Measurements from ENCODE around the gene PTGIS. TPM values are rescaled to one million over a fixed set of nuclear protein-coding genes. Genes with fewer than 3 reads are reported as not detected.
A peak's percentile ranks its signal among the peaks of the same experiment; 100 is the strongest.

PTGIS gene
- polyA plus RNA-seq, 3 donors: 27.0 to 31.6 (median 28.0) TPM

- DNase-seq (ENCODE audit: low read depth in 3 of 3, low spot score in 2 of 3): no peak
These were observed 90.7 kb downstream of the PTGIS start for GRCh38 chr20:49477200-49477599.

- DNase-seq (ENCODE audit: low read depth in 3 of 3, low spot score in 2 of 3): no peak
These were observed 92.0 kb downstream of the PTGIS start for GRCh38 chr20:49476016-49476355.

DNA sequence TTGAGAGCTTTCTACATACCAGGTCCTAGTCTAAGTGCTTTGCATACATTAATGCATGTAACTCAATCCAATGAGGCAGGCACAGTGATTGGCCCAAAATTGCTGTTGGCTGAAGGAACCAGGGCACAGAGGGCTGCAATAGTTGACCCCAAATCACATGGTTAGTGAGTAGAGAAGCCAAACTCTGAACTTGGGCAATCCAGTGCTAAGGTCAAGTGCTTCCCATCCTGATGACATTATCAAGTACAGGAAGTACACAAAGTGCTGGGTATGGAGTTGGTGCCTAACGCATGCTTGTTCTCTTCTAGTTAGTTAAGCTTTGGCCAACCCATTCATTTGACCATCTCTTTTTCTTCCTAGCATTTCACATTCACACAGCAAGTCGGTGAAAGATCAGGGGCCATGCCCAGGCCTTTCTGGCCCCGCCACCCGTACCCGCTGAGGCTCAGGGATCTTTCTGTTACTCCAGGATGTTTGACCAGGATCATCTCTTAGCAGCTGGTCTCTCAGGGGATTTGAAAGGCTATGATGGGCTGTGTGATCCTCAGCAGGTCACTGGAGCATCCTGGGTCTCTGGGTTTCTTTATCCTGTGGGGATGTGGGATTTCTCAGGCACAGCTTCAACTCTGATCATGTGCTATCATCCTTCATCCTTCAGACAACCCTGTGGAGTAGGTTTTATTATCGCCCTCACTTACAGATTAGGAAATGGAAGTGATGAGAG is 92.5 kb downstream of the PTGIS start:
- no peak for DNase-seq (ENCODE audit: low read depth in 3 of 3, low spot score in 2 of 3)

GRCh38 chr20:49471397-49471796 is 96.5 kb downstream of the PTGIS start:
- DNase-seq (ENCODE audit: low read depth in 3 of 3, low spot score in 2 of 3): no peak

DNA sequence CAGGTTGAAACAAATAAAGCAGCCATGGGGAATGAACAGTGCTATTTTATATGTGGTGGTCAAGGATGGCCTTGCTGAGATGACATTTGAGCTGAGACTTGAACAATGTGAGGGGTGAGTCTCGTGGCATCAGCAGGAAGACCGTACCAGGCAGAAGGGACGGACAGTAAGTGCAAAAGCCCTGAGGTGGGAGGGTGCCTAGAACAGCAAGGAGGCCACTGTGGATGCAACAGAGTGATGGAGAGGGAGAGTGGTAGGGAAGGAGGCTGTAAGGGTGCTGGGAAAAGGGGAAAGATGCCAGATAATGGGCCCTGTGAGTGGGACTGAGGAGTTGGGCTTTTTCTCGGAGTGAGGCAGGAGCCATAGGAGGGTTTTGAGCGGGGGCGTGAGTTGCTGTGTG is 97.0 kb downstream of the PTGIS start:
- no peak for DNase-seq (ENCODE audit: low read depth in 3 of 3, low spot score in 2 of 3)

- DNase-seq (ENCODE audit: low read depth in 3 of 3, low spot score in 2 of 3): no peak
These were observed 98.9 kb downstream of the PTGIS start for GRCh38 chr20:49469060-49469459.

- DNase-seq (ENCODE audit: low read depth in 3 of 3, low spot score in 2 of 3): no peak
These were observed 99.5 kb downstream of the PTGIS start for GRCh38 chr20:49468412-49468811.

DNA sequence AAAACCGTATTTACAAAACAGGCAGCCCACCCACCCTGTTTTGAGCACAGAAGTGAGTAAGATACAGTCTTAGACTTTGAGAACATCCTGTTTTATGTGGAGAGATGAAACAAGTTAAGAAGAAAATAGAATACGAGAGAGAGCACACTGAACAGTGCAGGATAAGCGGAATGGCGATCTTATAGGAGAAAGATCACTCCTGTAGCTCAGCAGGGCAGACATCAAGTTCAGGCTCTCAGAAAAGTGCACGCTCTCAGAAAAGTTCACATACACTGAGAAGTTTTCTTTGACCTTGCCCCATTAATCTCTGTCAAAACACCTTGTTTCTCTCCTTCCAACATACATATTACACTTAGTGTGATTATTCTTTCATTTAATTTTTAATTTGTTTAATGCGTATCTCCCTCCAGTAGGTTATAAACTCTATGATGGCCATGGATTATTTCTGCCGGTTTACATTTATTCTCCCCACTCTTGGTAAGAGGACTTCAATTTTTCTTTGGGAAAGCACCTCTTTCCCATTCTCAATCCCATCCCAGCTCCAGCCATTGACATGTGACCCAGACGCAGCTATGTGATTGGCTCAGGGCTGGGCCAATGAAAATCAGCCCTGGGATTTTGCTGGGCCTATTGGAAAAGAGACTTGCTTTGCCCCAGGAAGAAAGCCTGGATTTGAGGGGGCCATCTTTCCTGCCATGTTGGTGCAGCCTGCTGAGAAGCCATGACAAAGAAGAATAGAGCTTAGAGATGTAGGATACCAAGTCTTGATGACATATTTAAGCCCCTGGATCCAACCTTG is 101.6 kb downstream of the PTGIS start:
- DNase-seq (ENCODE audit: low read depth in 3 of 3, low spot score in 2 of 3): no peak

DNA sequence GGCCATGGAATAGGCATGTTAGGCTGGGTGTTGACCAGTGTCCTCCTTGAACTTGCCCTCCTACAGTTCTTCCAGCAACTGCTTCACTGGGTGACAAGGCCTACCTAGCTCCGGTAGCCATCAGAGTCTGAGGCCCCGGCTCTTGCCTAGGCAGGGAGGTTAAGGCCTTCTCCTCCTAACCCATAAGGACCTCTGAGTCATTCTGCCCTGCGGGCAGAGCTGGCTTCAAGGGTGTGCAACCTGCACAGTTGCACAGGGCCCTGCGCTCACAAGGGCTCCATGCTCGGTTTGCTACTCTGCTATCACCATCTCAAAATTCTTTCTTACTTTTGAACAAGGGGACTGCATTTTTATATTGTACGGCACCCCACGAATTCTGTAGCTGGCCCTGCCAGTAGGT is 103.4 kb downstream of the PTGIS start:
- no peak for DNase-seq (ENCODE audit: low read depth in 3 of 3, low spot score in 2 of 3)

- no peak for DNase-seq (ENCODE audit: low read depth in 3 of 3, low spot score in 2 of 3)
These were observed 105.3 kb downstream of the PTGIS start for GRCh38 chr20:49462626-49463025.

DNA sequence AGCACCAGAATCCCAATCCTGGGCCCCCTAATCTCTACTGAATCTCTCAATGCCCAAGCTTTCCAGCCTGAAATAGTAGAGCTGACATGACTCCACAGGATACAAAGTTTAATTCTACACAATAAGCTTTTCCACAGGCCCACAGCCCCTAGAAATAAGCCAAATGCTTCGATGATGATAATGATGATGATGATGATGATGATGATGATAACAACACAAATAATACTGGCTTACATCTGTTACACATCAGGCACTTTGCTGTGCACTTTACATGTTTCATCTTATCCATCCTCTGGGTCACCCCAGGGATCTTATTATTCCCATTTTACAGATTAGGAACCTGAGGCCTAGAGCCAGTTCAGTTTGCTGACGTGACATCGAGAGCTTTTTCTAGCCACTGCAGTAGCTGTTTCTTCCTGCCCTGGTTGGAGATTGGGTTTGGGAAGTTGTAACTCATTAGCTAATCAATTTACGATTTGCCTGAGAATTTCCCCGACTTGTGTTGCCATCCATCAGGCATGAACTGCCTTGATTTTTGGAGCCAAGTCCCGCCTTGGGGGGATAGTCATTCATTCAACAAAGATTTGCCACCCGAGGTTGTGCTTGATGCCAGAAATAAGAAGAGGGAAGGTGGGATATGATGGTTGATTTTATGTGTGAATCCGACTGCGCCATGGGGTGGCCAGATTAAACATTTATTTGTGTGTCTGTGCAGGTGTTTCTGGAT is 105.9 kb downstream of the PTGIS start:
- no peak for DNase-seq (ENCODE audit: low read depth in 3 of 3, low spot score in 2 of 3)

DNA sequence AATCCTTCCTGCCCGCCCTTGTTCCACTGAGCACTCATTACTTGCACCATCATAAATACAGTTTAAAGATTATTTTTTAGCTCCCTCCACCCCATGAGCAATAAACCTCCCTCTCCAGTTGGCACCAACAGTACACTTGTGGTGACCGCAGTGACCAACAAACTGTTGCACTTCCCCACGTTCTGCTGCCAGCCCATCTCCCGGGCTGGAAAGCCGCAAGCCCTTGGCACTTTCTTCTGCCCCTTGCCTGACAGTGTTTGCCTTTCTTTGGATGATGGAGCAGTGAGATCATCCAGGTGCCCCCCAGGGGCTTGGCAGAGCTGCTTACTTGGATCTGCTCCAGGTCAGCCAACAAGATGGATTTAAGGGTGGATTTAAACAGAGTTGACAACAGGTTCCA is 107.0 kb downstream of the PTGIS start:
- DNase-seq (ENCODE audit: low read depth in 3 of 3, low spot score in 2 of 3): no peak

DNA sequence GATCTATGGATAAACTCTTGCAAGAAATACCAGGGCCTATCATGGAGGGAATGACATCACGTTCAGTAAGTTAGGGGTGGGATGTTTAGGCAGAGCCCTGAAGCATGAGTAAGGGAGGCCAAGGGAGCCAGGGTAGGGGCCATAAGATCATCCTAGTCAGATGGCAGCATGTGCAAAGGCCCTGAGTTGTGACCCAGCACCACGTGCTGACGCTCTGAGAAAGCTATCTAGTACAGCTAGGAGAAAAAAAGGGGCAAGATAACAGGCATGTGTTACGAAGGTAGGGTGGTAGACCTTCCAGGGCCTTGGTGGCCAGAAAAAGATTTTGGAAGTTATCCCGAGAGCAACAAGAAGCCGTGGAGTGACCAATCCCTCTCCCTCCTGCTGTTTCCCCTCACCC is 107.8 kb downstream of the PTGIS start:
- DNase-seq (ENCODE audit: low read depth in 3 of 3, low spot score in 2 of 3): no peak

DNA sequence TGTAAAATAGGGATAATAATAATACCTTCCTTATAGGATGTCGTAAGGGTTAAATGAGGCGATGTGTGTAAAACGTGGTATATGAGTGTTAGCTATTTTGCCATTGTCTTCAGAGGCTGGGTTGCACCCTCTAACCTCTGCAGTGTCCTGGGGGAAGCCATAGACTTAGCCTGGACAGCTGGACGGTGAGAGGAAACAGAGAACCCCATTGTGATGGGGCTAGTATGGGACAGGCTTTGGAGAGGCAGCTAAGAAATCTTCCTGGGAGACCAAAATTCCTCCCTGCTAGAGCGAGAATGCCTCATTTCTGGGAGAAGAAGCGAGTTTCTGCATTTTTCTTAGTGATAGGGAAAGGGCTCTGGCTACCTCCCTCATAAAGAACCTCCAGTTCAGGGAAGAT is 108.3 kb downstream of the PTGIS start:
- no peak for DNase-seq (ENCODE audit: low read depth in 3 of 3, low spot score in 2 of 3)

DNA sequence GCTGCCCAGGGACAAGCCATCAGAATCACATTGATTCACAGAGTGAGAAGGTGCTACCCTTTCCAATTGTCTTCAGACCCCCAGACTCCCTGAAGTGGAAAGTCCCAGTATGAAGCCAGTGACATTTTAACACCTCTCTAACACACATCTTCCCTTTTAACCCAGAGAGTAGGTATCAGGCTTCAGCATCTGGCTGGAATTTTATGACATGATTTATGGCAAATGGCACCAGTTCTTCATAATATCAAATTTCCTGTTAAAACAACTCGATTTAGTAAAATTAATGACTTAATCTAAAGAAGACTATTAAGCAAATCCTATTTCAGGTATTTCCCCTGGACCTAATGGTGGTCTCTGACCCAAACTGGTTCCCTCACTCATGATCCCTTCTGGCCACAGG is 110.5 kb downstream of the PTGIS start:
- peak; percentile 12 to 30 (median 15) for DNase-seq (ENCODE audit: low read depth in 3 of 3, low spot score in 2 of 3)

GRCh38 chr20:49456646-49457045 is 111.3 kb downstream of the PTGIS start:
- no peak for DNase-seq (ENCODE audit: low read depth in 3 of 3, low spot score in 2 of 3)

GRCh38 chr20:49455691-49456090 is 112.2 kb downstream of the PTGIS start:
- DNase-seq (ENCODE audit: low read depth in 3 of 3, low spot score in 2 of 3): no peak

Other genes starting within 250 kb of the PTGIS start
- under 1 TPM; 0.47 to 0.51 (median 0.47) TPM for gene KCNB1, start 85.5 kb downstream of the PTGIS start, polyA plus RNA-seq (ENCODE audit: insufficient read length in 3 of 3)
- 10 to 100 TPM; 50.0 to 56.4 (median 50.1) TPM for gene B4GALT5, start 145.7 kb upstream of the PTGIS start, polyA plus RNA-seq (ENCODE audit: insufficient read length in 3 of 3)
- gene SLC9A8, start 244.7 kb upstream of the PTGIS start, polyA plus RNA-seq (ENCODE audit: insufficient read length in 3 of 3): 1 to 10 TPM; 8.0 to 8.1 (median 8.0) TPM